IPS-15b (cell line): ENCODE measurements around the gene CPZ.
"Not testable (repeated sequence)": the region's sequence is repeated elsewhere in the genome, so short reads cannot be mapped to it uniquely, and the experiment has no call there.

Source experiments
- H3K27me3 ChIP-seq: one replicate; pipeline ENCODE4 v1.6.1; 2013; ENCODE audit warnings: low read length; ENCODE audit not compliant: control insufficient read depth, insufficient read depth
- H3K36me3 ChIP-seq: one replicate; pipeline ENCODE4 v1.6.1; 2013; ENCODE audit warnings: low read length; ENCODE audit not compliant: control insufficient read depth, insufficient read depth
- H3K4me1 ChIP-seq: one replicate; pipeline ENCODE4 v1.6.1; 2013; ENCODE audit warnings: mild to moderate bottlenecking, low read length; ENCODE audit not compliant: control insufficient read depth, insufficient read depth
- H3K4me3 ChIP-seq: one replicate; pipeline ENCODE4 v1.5.1; 2013; ENCODE audit warnings: low read depth, low read length
- H3K9ac ChIP-seq: one replicate; pipeline ENCODE4 v1.6.1; 2013; ENCODE audit warnings: low read depth, mild to moderate bottlenecking, low read length
- H3K9me3 ChIP-seq: one replicate; pipeline ENCODE4 v1.6.1; 2013; ENCODE audit warnings: mild to moderate bottlenecking, low read length; ENCODE audit not compliant: control insufficient read depth, insufficient read depth

The CPZ gene

GRCh38 chr4:8647626-8648025 lies 55.1 kb downstream of the CPZ start:
- H3K9ac ChIP-seq, result no peak overlapping the region
- H3K9me3 ChIP-seq, result no peaks in the 10 kb centered on the region
- H3K27me3 ChIP-seq, result no peaks in the 10 kb centered on the region
- no peak overlapping the region for H3K4me3 ChIP-seq
- no peaks in the 10 kb centered on the region for H3K36me3 ChIP-seq
- no peaks in the 10 kb centered on the region for H3K4me1 ChIP-seq

- Histone ChIP-seq H3K4me1 (no peaks in the 10 kb centered on the region), H3K9me3 (no peaks in the 10 kb centered on the region), H3K4me3 (no peak overlapping the region), H3K27me3 (no peaks in the 10 kb centered on the region), H3K9ac (no peak overlapping the region), H3K36me3 (no peaks in the 10 kb centered on the region)
Measured at GRCh38 chr4:8648296-8648695, 55.7 kb downstream of the CPZ start.

GRCh38 chr4:8648816-8649630 lies 56.5 kb downstream of the CPZ start:
- Histone ChIP-seq H3K9ac (no peak overlapping the region), H3K4me3 (no peak overlapping the region), H3K4me1 (no peaks in the 10 kb centered on the region), H3K27me3 (no peaks in the 10 kb centered on the region), H3K9me3 (no peaks in the 10 kb centered on the region), H3K36me3 (no peaks in the 10 kb centered on the region)

GRCh38 chr4:8649631-8650361 lies 57.2 kb downstream of the CPZ start:
- H3K27me3 ChIP-seq, result no peaks in the 10 kb centered on the region
- H3K4me3 ChIP-seq, result no peak overlapping the region
- no peaks in the 10 kb centered on the region for H3K9me3 ChIP-seq
- H3K4me1 ChIP-seq, result no peaks in the 10 kb centered on the region
- no peak overlapping the region for H3K9ac ChIP-seq
- H3K36me3 ChIP-seq, result no peaks in the 10 kb centered on the region

- Histone ChIP-seq H3K27me3 (no peaks in the 10 kb centered on the region), H3K4me3 (no peak overlapping the region), H3K9ac (no peak overlapping the region), H3K4me1 (no peaks in the 10 kb centered on the region), H3K36me3 (no peaks in the 10 kb centered on the region), H3K9me3 (no peaks in the 10 kb centered on the region)
Measured at GRCh38 chr4:8651661-8652180, 59.2 kb downstream of the CPZ start.

GRCh38 chr4:8652181-8653078 lies 59.9 kb downstream of the CPZ start:
- Histone ChIP-seq H3K9me3 (no peaks in the 10 kb centered on the region), H3K4me1 (no peaks in the 10 kb centered on the region), H3K9ac (peak overlapping the region; percentile 24), H3K27me3 (no peaks in the 10 kb centered on the region), H3K36me3 (no peaks in the 10 kb centered on the region), H3K4me3 (no peak overlapping the region)

GRCh38 chr4:8653326-8654000 lies 60.9 kb downstream of the CPZ start:
- Histone ChIP-seq H3K9me3 (no peaks in the 10 kb centered on the region), H3K27me3 (no peaks in the 10 kb centered on the region)

GRCh38 chr4:8654139-8654538 lies 61.6 kb downstream of the CPZ start:
- not testable (repeated sequence) for H3K4me3 ChIP-seq, H3K36me3 ChIP-seq, H3K4me1 ChIP-seq, H3K9ac ChIP-seq, H3K27me3 ChIP-seq, H3K9me3 ChIP-seq

More at GRCh38 chr4:8653326-8654000, 60.9 kb downstream of the CPZ start:
- Histone ChIP-seq H3K9ac (no peak overlapping the region), H3K4me1 (no peaks in the 10 kb centered on the region), H3K4me3 (no peak overlapping the region), H3K36me3 (no peaks in the 10 kb centered on the region)

- no peaks in the 10 kb centered on the region for H3K36me3 ChIP-seq
- no peak overlapping the region for H3K4me3 ChIP-seq
- no peaks in the 10 kb centered on the region for H3K4me1 ChIP-seq
- H3K27me3 ChIP-seq, result no peaks in the 10 kb centered on the region
- no peaks in the 10 kb centered on the region for H3K9me3 ChIP-seq
- H3K9ac ChIP-seq, result no peak overlapping the region
Measured at GRCh38 chr4:8655411-8656184, 63.0 kb downstream of the CPZ start.

GRCh38 chr4:8656185-8656517 lies 63.6 kb downstream of the CPZ start:
- H3K4me1 ChIP-seq, result no peaks in the 10 kb centered on the region
- H3K4me3 ChIP-seq, result no peak overlapping the region
- no peak overlapping the region for H3K9ac ChIP-seq
- H3K36me3 ChIP-seq, result no peaks in the 10 kb centered on the region
- no peaks in the 10 kb centered on the region for H3K27me3 ChIP-seq
- H3K9me3 ChIP-seq, result no peaks in the 10 kb centered on the region
